Measurements from ENCODE around the gene RNGTT.

RNGTT gene

DNA sequence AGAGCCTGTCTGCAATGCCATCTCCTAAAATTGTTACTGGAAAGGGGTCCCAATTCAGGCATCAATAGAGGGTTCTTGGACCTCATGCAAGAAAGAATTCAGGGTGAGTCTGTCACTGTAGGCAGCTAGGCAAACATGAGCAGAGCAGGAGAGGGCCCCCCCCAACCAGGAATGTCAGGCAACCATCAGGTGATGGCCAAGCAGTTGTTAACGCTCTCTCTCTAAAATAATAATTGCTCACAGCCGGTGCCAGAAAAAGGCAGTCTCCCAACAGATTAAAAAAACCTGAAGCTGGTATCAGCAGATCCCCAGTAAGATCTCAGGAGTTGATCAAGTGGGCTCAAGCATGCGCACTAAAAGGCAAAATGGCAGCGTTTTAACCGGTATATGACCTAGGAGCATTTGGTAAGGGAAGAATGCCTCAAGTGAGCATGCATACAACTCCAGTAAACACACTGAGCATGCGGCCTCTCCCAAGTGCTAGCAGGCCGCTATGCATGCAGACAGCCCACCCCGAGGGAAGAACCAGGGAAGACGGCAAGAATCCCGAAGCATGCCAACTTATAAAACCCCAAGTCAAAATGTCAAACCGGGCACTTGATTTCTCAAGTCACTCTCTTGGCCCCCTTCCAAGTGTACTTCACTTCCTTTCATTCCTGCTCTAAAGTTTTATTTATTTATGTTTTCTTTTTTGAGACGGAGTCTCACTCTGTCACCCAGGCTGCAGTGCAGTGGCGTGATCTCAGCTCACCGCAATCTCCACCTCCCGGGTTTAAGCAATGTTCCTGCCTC lies 44.0 kb upstream of the RNGTT start:
- no peak for DNase-seq (ENCODE audit: low spot score)
- TF ChIP-seq, protein P1, sequence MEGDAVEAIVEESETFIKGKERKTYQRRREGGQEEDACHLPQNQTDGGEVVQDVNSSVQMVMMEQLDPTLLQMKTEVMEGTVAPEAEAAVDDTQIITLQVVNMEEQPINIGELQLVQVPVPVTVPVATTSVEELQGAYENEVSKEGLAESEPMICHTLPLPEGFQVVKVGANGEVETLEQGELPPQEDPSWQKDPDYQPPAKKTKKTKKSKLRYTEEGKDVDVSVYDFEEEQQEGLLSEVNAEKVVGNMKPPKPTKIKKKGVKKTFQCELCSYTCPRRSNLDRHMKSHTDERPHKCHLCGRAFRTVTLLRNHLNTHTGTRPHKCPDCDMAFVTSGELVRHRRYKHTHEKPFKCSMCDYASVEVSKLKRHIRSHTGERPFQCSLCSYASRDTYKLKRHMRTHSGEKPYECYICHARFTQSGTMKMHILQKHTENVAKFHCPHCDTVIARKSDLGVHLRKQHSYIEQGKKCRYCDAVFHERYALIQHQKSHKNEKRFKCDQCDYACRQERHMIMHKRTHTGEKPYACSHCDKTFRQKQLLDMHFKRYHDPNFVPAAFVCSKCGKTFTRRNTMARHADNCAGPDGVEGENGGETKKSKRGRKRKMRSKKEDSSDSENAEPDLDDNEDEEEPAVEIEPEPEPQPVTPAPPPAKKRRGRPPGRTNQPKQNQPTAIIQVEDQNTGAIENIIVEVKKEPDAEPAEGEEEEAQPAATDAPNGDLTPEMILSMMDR (IDR thresholded peaks at IDR 0.05; ENCODE audit: extremely low read depth, missing control alignments) = no peak

DNA sequence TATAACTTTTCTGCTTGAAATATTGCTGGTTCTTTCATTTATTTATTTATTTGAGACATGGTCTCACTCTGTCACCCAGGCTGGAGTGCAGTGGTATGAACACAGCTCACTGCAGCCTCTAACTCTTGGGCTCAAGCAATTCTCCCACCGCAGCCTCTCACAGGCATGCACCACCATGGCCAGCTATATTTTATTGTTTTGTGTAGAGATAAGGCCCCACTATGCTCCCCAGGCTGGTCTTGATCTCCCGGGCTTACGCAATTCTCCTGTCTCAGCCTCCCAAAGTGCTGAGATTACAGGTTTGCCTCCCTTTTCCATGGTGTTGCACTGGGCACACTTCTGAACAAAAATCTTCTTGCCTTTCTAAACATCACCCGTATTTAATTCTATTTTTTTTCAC lies 39.1 kb upstream of the RNGTT start:
- no peak for DNase-seq (ENCODE audit: low spot score)
- TF ChIP-seq, protein P1 (IDR thresholded peaks at IDR 0.05; ENCODE audit: extremely low read depth, missing control alignments) = no peak

DNA sequence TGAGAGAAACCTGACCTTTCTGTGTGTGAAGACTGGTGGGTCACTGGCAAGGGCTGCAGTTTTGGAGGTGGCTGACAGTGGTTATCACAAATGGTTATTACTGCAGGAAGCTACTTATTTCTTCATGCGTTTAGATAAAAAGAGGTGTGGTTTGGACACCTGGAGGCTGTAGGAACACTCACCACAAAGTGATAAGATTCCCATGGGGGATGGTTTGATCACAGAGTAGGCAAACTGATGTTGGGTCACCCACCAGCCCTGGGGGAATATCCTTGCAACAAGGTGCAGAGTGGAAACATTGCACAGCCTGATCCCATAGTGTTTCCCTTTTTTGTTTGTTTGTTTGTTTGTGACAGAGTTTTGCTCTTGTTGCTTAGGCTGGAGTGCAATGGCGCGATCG lies 33.9 kb upstream of the RNGTT start:
- TF ChIP-seq, protein P1 (IDR thresholded peaks at IDR 0.05; ENCODE audit: extremely low read depth, missing control alignments) = no peak
- no peak for DNase-seq (ENCODE audit: low spot score)

DNA sequence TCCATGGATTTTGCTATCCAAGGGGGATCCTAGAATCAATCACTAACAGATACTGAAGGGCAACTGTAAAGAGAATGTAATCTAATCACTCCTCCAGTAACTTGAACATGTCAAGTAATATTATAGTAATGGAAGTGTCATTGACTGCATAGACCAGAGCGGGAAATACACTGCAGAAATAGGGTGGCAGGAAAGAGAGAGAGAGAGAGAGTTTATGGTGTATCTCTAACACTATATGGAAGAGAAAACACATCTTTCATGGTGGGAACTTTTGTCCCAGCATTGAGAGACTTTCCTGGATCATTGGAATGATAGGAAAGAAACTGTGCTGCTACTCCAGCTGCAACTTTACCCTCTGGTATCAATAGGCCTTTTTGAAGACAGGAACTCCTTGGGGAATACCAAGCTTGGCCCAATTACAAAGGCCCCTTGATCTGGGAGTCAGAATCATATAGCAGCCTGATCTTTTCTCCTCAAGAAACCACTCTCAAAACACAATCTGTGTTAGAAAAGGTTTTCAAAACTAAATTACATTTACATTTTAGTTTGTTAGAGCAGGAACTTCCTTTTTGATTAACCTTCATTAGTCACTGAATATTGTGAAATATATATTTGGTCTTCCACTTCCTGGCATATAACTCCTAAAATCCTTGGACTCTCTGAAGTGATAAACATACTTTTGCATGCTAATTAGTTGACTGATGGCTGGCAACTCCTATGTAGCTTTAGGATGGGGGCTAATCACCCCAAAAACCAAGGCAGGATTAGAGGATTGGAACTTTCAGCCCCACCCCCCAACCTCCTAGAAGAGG lies 29.5 kb upstream of the RNGTT start:
- TF ChIP-seq, protein P1 (IDR thresholded peaks at IDR 0.05; ENCODE audit: extremely low read depth, missing control alignments) = no peak
- DNase-seq (ENCODE audit: low spot score) = no peak

DNA sequence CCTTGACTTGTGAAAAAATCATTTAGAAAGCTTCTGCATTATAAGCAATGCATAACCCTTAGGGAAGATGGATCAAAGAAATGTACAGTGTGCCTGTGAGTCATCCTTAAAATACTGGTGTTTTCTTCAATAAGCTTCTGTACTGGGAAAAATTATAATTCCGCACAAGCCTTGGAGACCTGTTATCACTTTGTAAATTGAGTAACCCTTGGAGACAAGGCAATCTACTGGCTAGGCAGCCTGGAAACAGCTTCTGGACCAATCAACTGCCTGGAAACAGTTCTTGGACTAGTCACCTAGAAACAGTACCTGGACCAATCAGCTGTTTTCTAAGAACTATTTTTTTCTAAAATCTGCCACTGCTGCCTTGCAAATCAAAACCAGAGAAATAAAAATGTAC lies 25.8 kb upstream of the RNGTT start:
- TF ChIP-seq, protein P1 (IDR thresholded peaks at IDR 0.05; ENCODE audit: extremely low read depth, missing control alignments) = no peak
- no peak for DNase-seq (ENCODE audit: low spot score)

DNA sequence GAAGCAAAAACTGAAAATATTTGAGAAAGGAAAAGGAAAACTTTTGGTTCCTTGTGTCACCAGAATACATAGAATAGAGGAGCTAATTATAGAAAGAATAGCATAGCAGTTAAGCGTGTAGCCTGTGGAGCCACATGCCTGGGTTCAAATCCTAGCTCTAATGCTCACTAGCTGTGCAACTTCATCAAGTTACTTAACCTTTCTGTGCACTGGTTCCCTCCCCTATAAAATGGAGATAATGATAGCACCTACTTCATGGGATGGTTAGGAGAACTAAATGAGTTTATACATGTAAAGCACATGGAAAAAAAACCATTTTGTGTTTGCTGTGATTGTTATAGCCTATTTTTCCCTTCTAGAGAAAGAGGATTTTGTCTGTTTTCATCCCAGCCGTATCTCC lies 24.5 kb upstream of the RNGTT start:
- TF ChIP-seq, protein P1 (IDR thresholded peaks at IDR 0.05; ENCODE audit: extremely low read depth, missing control alignments) = no peak
- no peak for DNase-seq (ENCODE audit: low spot score)

DNA sequence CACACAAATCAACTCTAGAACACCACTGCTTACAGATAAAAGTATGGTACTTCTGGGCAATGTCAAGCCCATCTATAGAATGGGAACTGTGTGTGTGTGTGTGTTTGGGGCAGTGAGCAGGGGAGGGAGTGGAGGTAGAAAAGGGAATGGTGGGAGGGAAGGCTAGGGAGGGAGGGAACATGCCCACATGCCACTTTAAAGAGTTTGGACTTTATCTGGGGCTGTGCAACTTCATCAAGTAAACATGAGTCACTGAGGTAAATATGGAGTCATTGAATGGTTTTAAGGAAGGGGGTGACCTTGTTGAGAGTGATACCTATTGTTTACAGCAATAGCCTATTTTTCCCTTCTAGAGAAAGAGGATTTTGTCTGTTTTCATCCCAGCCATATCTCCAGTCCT lies 22.5 kb upstream of the RNGTT start:
- DNase-seq (ENCODE audit: low spot score) = no peak
- TF ChIP-seq, protein P1 (IDR thresholded peaks at IDR 0.05; ENCODE audit: extremely low read depth, missing control alignments) = no peak

All from GM20000 (cell line).